BJ (cell line): ENCODE measurements around the gene TPPP3. TPM values are rescaled to one million over a fixed set of nuclear protein-coding genes. Genes with fewer than 3 reads are reported as not detected.

Source experiments
- CTCF ChIA-PET: fragments of 350-600 bp; formaldehyde crosslinking; extraction: SDS; loops from one replicate; lab custom pipeline; 2021; ENCODE audit warnings: antibody characterized with exemption, inconsistent platforms; lab: Yijun Ruan, JAX
- POLR2A ChIA-PET: fragments of 300-600 bp; sonication (Branson Sonifier 250); formaldehyde crosslinking; extraction: SDS; loops from one replicate; lab custom pipeline; 2021; ENCODE audit warnings: antibody characterized with exemption; lab: Charles Lee
- DNase-seq: peaks from one replicate; pipeline ENCODE4 v3.0.0-alpha.2; 2011; ENCODE audit warnings: low read depth
- H3K27me3 ChIP-seq: 2 replicates; pipeline ENCODE4 v1.6.0; 2011; ENCODE audit warnings: low read length; ENCODE audit not compliant: control insufficient read depth, insufficient read depth
- H3K36me3 ChIP-seq: 2 replicates; pipeline ENCODE4 v1.5.1; 2011; ENCODE audit warnings: low read length; ENCODE audit not compliant: control insufficient read depth, insufficient read depth
- H3K4me3 ChIP-seq: 2 replicates; pipeline ENCODE4 v1.5.1; 2011; ENCODE audit warnings: low read depth, mild to moderate bottlenecking, control low read depth, low read length
- polyA plus RNA-seq: library from polyadenylated mRNA; depleted of rRNA; stranded (reverse); fragments of >200 nt; gene quantifications from 2 replicates; pipeline ENCODE4 v1.2.3, GENCODE V29; 2011
- TF ChIP-seq, protein P1 (sequence below): IDR thresholded peaks from 2 replicates; pipeline ENCODE4 v1.5.1; 2011; ENCODE audit warnings: low read depth, mild to moderate bottlenecking, control low read depth, inconsistent platforms, low read length, moderate library complexity; ENCODE audit not compliant: insufficient read depth

The TPPP3 gene
- polyA plus RNA-seq, 1 experiment = 0.64 TPM

DNA sequence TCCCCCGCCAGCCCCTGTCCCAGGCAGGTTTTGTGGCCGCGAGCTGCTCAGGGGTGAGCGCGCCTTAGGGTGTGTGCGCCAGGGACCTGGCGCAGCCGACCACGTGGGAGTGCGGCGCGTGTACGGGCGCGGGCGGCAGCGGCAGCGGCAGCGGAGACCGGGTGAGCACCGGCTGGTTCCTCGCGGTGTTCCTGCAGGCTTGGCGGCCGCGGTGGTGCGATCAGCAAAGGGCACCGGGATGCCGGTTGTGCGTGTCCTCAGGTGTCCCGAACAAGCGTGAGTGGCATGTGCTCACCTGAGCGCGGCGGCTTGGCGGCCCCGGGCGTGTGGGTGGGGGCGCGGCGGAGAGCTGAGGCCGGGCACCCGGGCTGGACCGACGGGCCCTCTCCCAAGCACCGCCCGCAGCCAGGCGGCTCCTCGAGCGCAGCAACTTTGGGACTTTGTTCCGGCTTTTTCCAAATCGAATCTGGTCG is 37.2 kb upstream of the TPPP3 start:
- Histone ChIP-seq H3K36me3 (no peaks in the 10 kb centered on the region), H3K27me3 (peaks cover 24% of the 10 kb centered on the region), H3K4me3 (peak overlapping the region; percentile 29)
- TF ChIP-seq, protein P1, sequence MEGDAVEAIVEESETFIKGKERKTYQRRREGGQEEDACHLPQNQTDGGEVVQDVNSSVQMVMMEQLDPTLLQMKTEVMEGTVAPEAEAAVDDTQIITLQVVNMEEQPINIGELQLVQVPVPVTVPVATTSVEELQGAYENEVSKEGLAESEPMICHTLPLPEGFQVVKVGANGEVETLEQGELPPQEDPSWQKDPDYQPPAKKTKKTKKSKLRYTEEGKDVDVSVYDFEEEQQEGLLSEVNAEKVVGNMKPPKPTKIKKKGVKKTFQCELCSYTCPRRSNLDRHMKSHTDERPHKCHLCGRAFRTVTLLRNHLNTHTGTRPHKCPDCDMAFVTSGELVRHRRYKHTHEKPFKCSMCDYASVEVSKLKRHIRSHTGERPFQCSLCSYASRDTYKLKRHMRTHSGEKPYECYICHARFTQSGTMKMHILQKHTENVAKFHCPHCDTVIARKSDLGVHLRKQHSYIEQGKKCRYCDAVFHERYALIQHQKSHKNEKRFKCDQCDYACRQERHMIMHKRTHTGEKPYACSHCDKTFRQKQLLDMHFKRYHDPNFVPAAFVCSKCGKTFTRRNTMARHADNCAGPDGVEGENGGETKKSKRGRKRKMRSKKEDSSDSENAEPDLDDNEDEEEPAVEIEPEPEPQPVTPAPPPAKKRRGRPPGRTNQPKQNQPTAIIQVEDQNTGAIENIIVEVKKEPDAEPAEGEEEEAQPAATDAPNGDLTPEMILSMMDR = no peak
- no peak for DNase-seq
- ChIA-PET CTCF (interaction anchor here (1.9 to 7.2 kb wide), 3 partner anchors 15 to 35 kb away, joined by 4 to 47 read pairs (median 9); no protein-coding TSS in a partner anchor), POLR2A (interaction anchor here (0.8 kb wide), 1 partner anchor 17 kb away, joined by 7 read pairs; no protein-coding TSS in a partner anchor)

- CTCF ChIA-PET = interaction anchor here (2.2 to 10.5 kb wide), 8 partner anchors 10 to 50 kb away, joined by 9 to 276 read pairs (median 40); partner anchors contain the start of genes ATP6V0D1 and ZDHHC1
- DNase-seq = no peak
- Histone ChIP-seq H3K4me3 (no peak overlapping the region; the same call in 1 of the 2 replicates), H3K36me3 (no peaks in the 10 kb centered on the region), H3K27me3 (peaks cover 25% of the 10 kb centered on the region)
- TF ChIP-seq, protein P1 = no peak
- POLR2A ChIA-PET = no interaction called here
These were observed 36.7 kb upstream of the TPPP3 start for GRCh38 chr16:67429799-67430503.

- POLR2A ChIA-PET = no interaction called here
- CTCF ChIA-PET = interaction anchor here (0.5 to 10.5 kb wide), 12 partner anchors 11 to 179 kb away, joined by 3 to 276 read pairs (median 15); partner anchors contain the start of genes ATP6V0D1, TPPP3 and ZDHHC1
- no peak for DNase-seq
- TF ChIP-seq, protein P1 = no peak
- Histone ChIP-seq H3K4me3 (no peak overlapping the region), H3K27me3 (peaks cover 27% of the 10 kb centered on the region), H3K36me3 (no peaks in the 10 kb centered on the region)
These were observed 35.9 kb upstream of the TPPP3 start for GRCh38 chr16:67429053-67429798.

- no peak for DNase-seq
- CTCF ChIA-PET = interaction anchor here (0.6 to 10.5 kb wide), 32 partner anchors 8 to 463 kb away, joined by 3 to 276 read pairs (median 4); partner anchors contain the start of genes ATP6V0D1, TPPP3 and ZDHHC1
These were observed 34.9 kb upstream of the TPPP3 start for GRCh38 chr16:67428146-67428731.

More at GRCh38 chr16:67428146-67428731, 34.9 kb upstream of the TPPP3 start:
- TF ChIP-seq, protein P1 = peak; percentile 93
- Histone ChIP-seq H3K4me3 (no peak overlapping the region), H3K36me3 (no peaks in the 10 kb centered on the region), H3K27me3 (peaks cover 31% of the 10 kb centered on the region)
- POLR2A ChIA-PET = no interaction called here
